H1 (cell line): ENCODE data around the gene GLO1. TPM values are rescaled to one million over a fixed set of nuclear protein-coding genes. Genes with fewer than 3 reads are reported as not detected.

Experiments used
- CTCF ChIA-PET: fragments of 300-600 bp; sonication (Branson Sonifier 250); formaldehyde crosslinking; loops from one replicate; lab custom pipeline; 2021; ENCODE audit not compliant: partially characterized antibody; lab: Charles Lee
- POLR2A ChIA-PET: fragments of 300-600 bp; sonication (Branson Sonifier 250); formaldehyde crosslinking; loops from one replicate; lab custom pipeline; 2021; ENCODE audit warnings: inconsistent platforms; ENCODE audit not compliant: partially characterized antibody; lab: Charles Lee
- DNase-seq, 2 experiments: peaks; one replicate each; pipeline versions ENCODE4 v3.0.0 to v3.0.0-alpha.2; 2010 to 2022; ENCODE audit warnings: low spot score in 2 of 2, low read depth in 1 of 2, mixed read lengths in 1 of 2
- FAIRE-seq: peaks from 2 replicates; lab custom pipeline; 2011; peaks lifted over from hg19 to GRCh38; lab: Jason Lieb, UNC
- H2AFZ ChIP-seq: 2 replicates; pipeline ENCODE4 v1.8.1; 2012; ENCODE audit warnings: low read length, inconsistent platforms
- H2AK5ac ChIP-seq: 2 replicates; pipeline ENCODE4 v1.6.1; 2013; ENCODE audit warnings: low read depth, low read length
- H2BK120ac ChIP-seq: replicated peaks from 2 replicates; pipeline ENCODE3; 2013; ENCODE audit warnings: low read depth, low read length, inconsistent platforms
- H2BK12ac ChIP-seq: 2 replicates; pipeline ENCODE4 v1.6.1; 2013; ENCODE audit warnings: low read depth, low read length
- H2BK15ac ChIP-seq: 2 replicates; pipeline ENCODE4 v1.6.1; 2013; ENCODE audit warnings: low read length
- H2BK20ac ChIP-seq: 2 replicates; pipeline ENCODE4 v1.6.1; 2013; ENCODE audit warnings: low read length
- H2BK5ac ChIP-seq: 2 replicates; pipeline ENCODE4 v1.6.1; 2013; ENCODE audit warnings: low read depth, low read length
- H3K14ac ChIP-seq: 2 replicates; pipeline ENCODE4 v1.6.1; 2013; ENCODE audit warnings: inconsistent platforms; ENCODE audit not compliant: insufficient read length
- H3K18ac ChIP-seq: 2 replicates; pipeline ENCODE4 v1.6.1; 2013; ENCODE audit warnings: low read length; ENCODE audit errors: extremely low read depth
- H3K23ac ChIP-seq: 2 replicates; pipeline ENCODE4 v1.6.1; 2013; ENCODE audit warnings: inconsistent platforms; ENCODE audit not compliant: insufficient read length
- H3K23me2 ChIP-seq: 2 replicates; pipeline ENCODE4 v1.6.1; 2013; ENCODE audit warnings: low read depth, low read length
- H3K27ac ChIP-seq: 2 replicates; pipeline ENCODE4 v1.6.1; 2011; ENCODE audit warnings: low read depth, low read length, inconsistent platforms
- H3K27me3 ChIP-seq, 4 experiments: replicated peaks in 1 of 4; 1 replicate in 1 of 4; 2 replicates in 3 of 4; pipeline versions ENCODE4 v1.6.1 to v1.8.1; 2011 to 2013; ENCODE audit warnings: low read length in 3 of 4, mild to moderate bottlenecking in 3 of 4, inconsistent platforms in 2 of 4, mixed read lengths in 2 of 4, moderate library complexity in 1 of 4; ENCODE audit not compliant: control insufficient read depth in 3 of 4, insufficient read depth in 3 of 4; ENCODE audit errors: extremely low read depth in 1 of 4
- H3K36me3 ChIP-seq, 4 experiments: 2 replicates each; pipeline versions ENCODE4 v1.6.1 to v1.8.1; 2011 to 2013; ENCODE audit warnings: mild to moderate bottlenecking in 4 of 4, low read length in 3 of 4, moderate library complexity in 2 of 4, control low read depth in 1 of 4, inconsistent platforms in 1 of 4; ENCODE audit not compliant: insufficient read depth in 4 of 4, control insufficient read depth in 2 of 4
- H3K4ac ChIP-seq: replicated peaks from 2 replicates; pipeline ENCODE3; 2013; ENCODE audit warnings: low read length, low read depth, mixed read lengths, inconsistent platforms; ENCODE audit not compliant: insufficient read length
- H3K4me1 ChIP-seq, 4 experiments: replicated peaks in 1 of 4; 1 replicate in 1 of 4; 2 replicates in 3 of 4; pipeline versions ENCODE4 v1.6.1 to v1.8.1; 2011 to 2013; ENCODE audit warnings: low read length in 3 of 4, inconsistent platforms in 2 of 4, mixed read lengths in 1 of 4; ENCODE audit not compliant: insufficient read depth in 4 of 4, control insufficient read depth in 3 of 4
- H3K4me2 ChIP-seq, 2 experiments: 2 replicates each; pipeline versions ENCODE4 v1.6.1 to v1.8.1; 2011 to 2013; ENCODE audit warnings: low read depth in 2 of 2, low read length in 2 of 2, control low read depth in 1 of 2, inconsistent platforms in 1 of 2, mild to moderate bottlenecking in 1 of 2; ENCODE audit not compliant: insufficient read depth in 1 of 2
- H3K4me3 ChIP-seq, 4 experiments: fragments of 200-600, 300-600 bp in 1 of 4; sonication (generic), shearing (Covaris generic), sonication (Bioruptor Twin) in 1 of 4; 2 replicates each; pipeline versions ENCODE4 v1.5.1 to v1.8.1; 2011 to 2016; ENCODE audit warnings: low read length in 4 of 4, low read depth in 3 of 4, control low read depth in 2 of 4, inconsistent platforms in 2 of 4, mild to moderate bottlenecking in 2 of 4, mixed read lengths in 1 of 4, moderate library complexity in 1 of 4; ENCODE audit not compliant: insufficient read depth in 2 of 4; ENCODE audit errors: extremely low read depth in 1 of 4
- H3K56ac ChIP-seq: replicated peaks from 2 replicates; pipeline ENCODE3; 2013; ENCODE audit warnings: low read depth, mild to moderate bottlenecking, mixed read lengths, low read length, inconsistent platforms; ENCODE audit not compliant: insufficient read length
- H3K79me1 ChIP-seq: 2 replicates; pipeline ENCODE4 v1.6.1; 2013; ENCODE audit warnings: low read depth, low read length, control low read depth
- H3K79me2 ChIP-seq, 2 experiments: 2 replicates each; pipeline versions ENCODE4 v1.6.1 to v1.8.1; 2012 to 2013; ENCODE audit warnings: low read length in 2 of 2, mild to moderate bottlenecking in 2 of 2, inconsistent platforms in 1 of 2; ENCODE audit not compliant: insufficient read depth in 2 of 2, control insufficient read depth in 1 of 2
- H3K9ac ChIP-seq, 4 experiments: replicated peaks in 1 of 4; 1 replicate in 1 of 4; 2 replicates in 3 of 4; pipeline versions ENCODE4 v1.6.1 to v1.8.1; 2011 to 2013; ENCODE audit warnings: low read depth in 3 of 4, low read length in 3 of 4, control low read depth in 2 of 4, mild to moderate bottlenecking in 2 of 4, moderate library complexity in 2 of 4, inconsistent platforms in 1 of 4; ENCODE audit errors: extremely low read depth in 1 of 4
- H3K9me3 ChIP-seq, 2 experiments: 2 replicates each; pipeline versions ENCODE4 v1.6.1 to v1.8.1; 2012 to 2013; ENCODE audit warnings: mild to moderate bottlenecking in 2 of 2, moderate library complexity in 2 of 2, control low read depth in 1 of 2, inconsistent platforms in 1 of 2, low read depth in 1 of 2, low read length in 1 of 2, mixed read lengths in 1 of 2; ENCODE audit not compliant: insufficient read depth in 2 of 2
- H4K20me1 ChIP-seq, 2 experiments: replicated peaks in 1 of 2; 2 replicates each; pipeline versions ENCODE3 to v1.8.1; 2011 to 2013; ENCODE audit warnings: inconsistent platforms in 2 of 2, low read length in 2 of 2, mild to moderate bottlenecking in 1 of 2; ENCODE audit not compliant: insufficient read depth in 2 of 2, control insufficient read depth in 1 of 2
- H4K5ac ChIP-seq: 2 replicates; pipeline ENCODE4 v1.6.1; 2013; ENCODE audit warnings: low read length, low read depth, mixed read lengths, inconsistent platforms; ENCODE audit not compliant: insufficient read length
- H4K8ac ChIP-seq: 2 replicates; pipeline ENCODE4 v1.8.0; 2013; ENCODE audit warnings: mild to moderate bottlenecking, moderate library complexity, low read length, inconsistent platforms; ENCODE audit not compliant: insufficient read depth; ENCODE audit errors: extremely low read depth
- H4K91ac ChIP-seq: replicated peaks from 2 replicates; pipeline ENCODE3; 2013; ENCODE audit warnings: low read length, mixed read lengths, inconsistent platforms; ENCODE audit not compliant: insufficient read length
- ASH2L ChIP-seq: fragments of 200-600, 300-600 bp; sonication (generic); IDR thresholded peaks from one replicate; pipeline ENCODE4 v1.7.1; 2017; ENCODE audit warnings: low read length
- CBX5 ChIP-seq: fragments of 300-800, 300-1000 bp; sonication (generic); IDR thresholded peaks from 2 replicates; pipeline ENCODE4 v1.7.1; 2016; ENCODE audit warnings: antibody characterized with exemption, low read length, low read depth
- CEBPB ChIP-seq: IDR thresholded peaks from 2 replicates; pipeline ENCODE4 v1.6.1; 2012; ENCODE audit warnings: low read depth, low read length
- CREB1 ChIP-seq: IDR thresholded peaks from 2 replicates; pipeline ENCODE4 v1.6.1; 2012; ENCODE audit warnings: inconsistent platforms
- CTCF ChIP-seq, 3 experiments: IDR thresholded peaks; 1 replicate in 2 of 3; 2 replicates in 1 of 3; pipeline versions ENCODE4 v1.5.1 to v1.6.1; 2011; ENCODE audit warnings: low read length in 3 of 3, mild to moderate bottlenecking in 3 of 3, inconsistent platforms in 2 of 3, low read depth in 1 of 3, moderate library complexity in 1 of 3; ENCODE audit not compliant: insufficient read depth in 1 of 3; ENCODE audit errors: control extremely low read depth in 1 of 3
- E2F6 ChIP-seq: IDR thresholded peaks from 2 replicates; pipeline ENCODE4 v1.6.1; 2012; ENCODE audit warnings: inconsistent platforms
- HDAC6 ChIP-seq: IDR thresholded peaks from one replicate; pipeline ENCODE4 v1.7.1; 2012; ENCODE audit warnings: low read depth, mild to moderate bottlenecking, inconsistent platforms, low read length, moderate library complexity
- KDM5A ChIP-seq: fragments of 200-600 bp; IDR thresholded peaks from 2 replicates; pipeline ENCODE4 v1.7.1; 2012; ENCODE audit warnings: mild to moderate bottlenecking, low read length, inconsistent platforms, mixed read lengths
- WGBS, 2 experiments: shearing (Covaris generic) in 1 of 2; methylation state at CpG; one replicate each; pipeline versions ENCODE4 v1.1.6 to v1.1.7; 2013 to 2015; ENCODE audit warnings: low lambda C conversion rate in 2 of 2, mixed read lengths in 2 of 2, inconsistent platforms in 1 of 2, low coverage in 1 of 2, missing lambda C conversion rate in 1 of 2; ENCODE audit not compliant: insufficient replicate concordance in 2 of 2, insufficient coverage in 1 of 2, insufficient read length in 1 of 2; ENCODE audit errors: extremely low coverage in 1 of 2, missing lambda C conversion rate in 1 of 2; 5-methylcytosine and 5-hydroxymethylcytosine counted together
- polyA plus RNA-seq, 7 experiments: library from polyadenylated mRNA; depleted of rRNA in 3 of 7; stranded (reverse) in 5 of 7; unstranded in 2 of 7; fragments of >200 nt in 5 of 7; fragments of 200-250 nt in 2 of 7; gene quantifications; 1 replicate in 5 of 7; 2 replicates in 1 of 7; 4 replicates in 1 of 7; pipeline versions ENCODE4 v1.2.1 to v1.2.3, GENCODE V29; 2011 to 2013; ENCODE audit warnings: missing spikeins in 2 of 7, mixed read lengths in 2 of 7
- total RNA-seq: library from RNA; stranded (reverse); fragmentation: NEBNext Ultra II Directional; extraction: Animal tissue kit (Norgen Biotek cat#: 25700); gene quantifications from 2 replicates; pipeline ENCODE4 v1.2.1, GENCODE V29; 2021

Gene GLO1
- total and polyA plus RNA-seq, 2 of the 8 experiments (the other 6 are each of a cell fraction or from before 2014, with no cell fraction given) = 104 to 170 TPM

GRCh38 chr6:38658418-38659167 is 44.4 kb downstream of the GLO1 start:
- no peak overlapping the region for H3K4me3 ChIP-seq
- no peak overlapping the region for H3K4ac ChIP-seq
- DNase-seq (no peak), FAIRE-seq (no peak)
- H3K23me2 ChIP-seq = no peaks in the 10 kb centered on the region; the same call in 1 of the 2 replicates
- no peak overlapping the region for H2BK20ac ChIP-seq
- H3K9me3 ChIP-seq = no peaks in the 10 kb centered on the region
- no peak overlapping the region for H3K9ac ChIP-seq
- POLR2A ChIA-PET = interaction anchor here (1.0 kb wide), 1 partner anchor 19 kb away, joined by 4 read pairs; the partner anchor contains the start of gene BTBD9
- no peak overlapping the region for H3K56ac ChIP-seq
- H2AK5ac ChIP-seq = no peak overlapping the region
- H3K4me1 ChIP-seq = no peaks in the 10 kb centered on the region
- no peak overlapping the region for H2BK120ac ChIP-seq
- WGBS, 2 experiments = 91% methylated on average over 3 of the region's 3 CpGs; no CpG with 5 or more reads in 1 of the 2 experiments
- H2BK5ac ChIP-seq = no peak overlapping the region
- H4K91ac ChIP-seq = no peak overlapping the region
- no peak overlapping the region for H2AFZ ChIP-seq
- no peak overlapping the region for H3K23ac ChIP-seq
- no peaks in the 10 kb centered on the region for H3K36me3 ChIP-seq
- no peak overlapping the region for H4K8ac ChIP-seq
- no peak overlapping the region for H2BK12ac ChIP-seq
- no peak overlapping the region for H3K14ac ChIP-seq
- H4K5ac ChIP-seq = no peak overlapping the region
- no peaks in the 10 kb centered on the region for H3K79me2 ChIP-seq
- no peak overlapping the region for H3K27ac ChIP-seq
- H3K79me1 ChIP-seq = no peaks in the 10 kb centered on the region
- CTCF ChIA-PET = no interaction called here
- no peak overlapping the region for H3K4me2 ChIP-seq
- H4K20me1 ChIP-seq = peaks cover 0 to 2% of the 10 kb centered on the region in 2 experiments
- H3K18ac ChIP-seq = no peak overlapping the region
- H2BK15ac ChIP-seq = no peak overlapping the region
- H3K27me3 ChIP-seq = no peaks in the 10 kb centered on the region
- TF ChIP-seq HDAC6 = no peak
- TF ChIP-seq CREB1 = no peak
- TF ChIP-seq CEBPB = no peak
- TF ChIP-seq CTCF (IDR thresholded peaks at IDR 0.05; ENCODE audit: control extremely low read depth in 1 of 3, insufficient read depth in 1 of 3, low read depth in 1 of 3, low read length in 3 of 3) = no peak
- no peak for TF ChIP-seq KDM5A
- TF ChIP-seq E2F6 = no peak
- no peak for TF ChIP-seq CBX5
- no peak for TF ChIP-seq ASH2L
